NB4 (cell line): ENCODE results near the gene MMADHC.

Source experiments
- POLR2A ChIP-seq: IDR thresholded peaks from 2 replicates; pipeline ENCODE4 v1.6.1; 2011; ENCODE audit warnings: mild to moderate bottlenecking; ENCODE audit not compliant: insufficient read length; ENCODE audit errors: extremely low read depth
- TF ChIP-seq, protein P1 (sequence below): IDR thresholded peaks from one replicate; pipeline ENCODE4 v1.5.1; 2012; ENCODE audit warnings: low read depth, low read length
- TF ChIP-seq, protein P2 (sequence below): IDR thresholded peaks from 2 replicates; pipeline ENCODE4 v1.6.1; 2011; ENCODE audit warnings: low read depth, low read length

DNA sequence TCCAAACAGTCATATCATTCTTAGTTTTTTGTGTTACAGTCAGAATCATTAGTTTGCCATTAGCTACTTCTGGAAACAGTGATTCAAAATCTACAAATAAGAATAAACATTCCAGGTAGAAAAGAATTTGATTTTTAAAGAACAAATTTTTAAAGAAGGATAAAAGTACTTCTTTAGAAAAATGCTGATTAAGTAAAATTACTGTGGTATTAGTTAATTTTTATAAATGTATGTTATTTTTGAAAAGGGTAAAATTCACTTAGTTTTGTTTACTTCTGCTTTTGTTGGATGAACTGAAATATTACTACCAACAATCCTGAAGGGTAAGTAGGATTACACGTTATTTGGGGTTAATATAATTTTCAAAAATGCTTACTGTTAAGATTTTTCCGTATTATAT lies 11.8 kb downstream of the MMADHC start:
- no peak for TF ChIP-seq POLR2A
- TF ChIP-seq, protein P1, sequence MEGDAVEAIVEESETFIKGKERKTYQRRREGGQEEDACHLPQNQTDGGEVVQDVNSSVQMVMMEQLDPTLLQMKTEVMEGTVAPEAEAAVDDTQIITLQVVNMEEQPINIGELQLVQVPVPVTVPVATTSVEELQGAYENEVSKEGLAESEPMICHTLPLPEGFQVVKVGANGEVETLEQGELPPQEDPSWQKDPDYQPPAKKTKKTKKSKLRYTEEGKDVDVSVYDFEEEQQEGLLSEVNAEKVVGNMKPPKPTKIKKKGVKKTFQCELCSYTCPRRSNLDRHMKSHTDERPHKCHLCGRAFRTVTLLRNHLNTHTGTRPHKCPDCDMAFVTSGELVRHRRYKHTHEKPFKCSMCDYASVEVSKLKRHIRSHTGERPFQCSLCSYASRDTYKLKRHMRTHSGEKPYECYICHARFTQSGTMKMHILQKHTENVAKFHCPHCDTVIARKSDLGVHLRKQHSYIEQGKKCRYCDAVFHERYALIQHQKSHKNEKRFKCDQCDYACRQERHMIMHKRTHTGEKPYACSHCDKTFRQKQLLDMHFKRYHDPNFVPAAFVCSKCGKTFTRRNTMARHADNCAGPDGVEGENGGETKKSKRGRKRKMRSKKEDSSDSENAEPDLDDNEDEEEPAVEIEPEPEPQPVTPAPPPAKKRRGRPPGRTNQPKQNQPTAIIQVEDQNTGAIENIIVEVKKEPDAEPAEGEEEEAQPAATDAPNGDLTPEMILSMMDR = no peak
- TF ChIP-seq, protein P2, sequence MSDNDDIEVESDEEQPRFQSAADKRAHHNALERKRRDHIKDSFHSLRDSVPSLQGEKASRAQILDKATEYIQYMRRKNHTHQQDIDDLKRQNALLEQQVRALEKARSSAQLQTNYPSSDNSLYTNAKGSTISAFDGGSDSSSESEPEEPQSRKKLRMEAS = no peak
